GM18868 (cell line): ENCODE data around the gene ORC2.
"Not testable (repeated sequence)": the region's sequence is repeated elsewhere in the genome, so short reads cannot be mapped to it uniquely, and the experiment has no call there.

Experiments
- ATAC-seq: cut with Tn5 transposase; IDR thresholded peaks from one replicate; pipeline ENCODE4 v1.9.1; 2021; ENCODE audit warnings: mild to moderate bottlenecking, moderate library complexity; ENCODE audit not compliant: unreplicated experiment

Gene ORC2

GRCh38 chr2:200939832-200940231, 23.6 kb downstream of the ORC2 start:
- no peak for ATAC-seq

GRCh38 chr2:200930947-200931626, 32.4 kb downstream of the ORC2 start:
- no peak for ATAC-seq

GRCh38 chr2:200929334-200930249, 33.9 kb downstream of the ORC2 start:
- no peak for ATAC-seq

GRCh38 chr2:200922439-200922838, 41.0 kb downstream of the ORC2 start:
- no peak for ATAC-seq

GRCh38 chr2:200913654-200914053, 49.8 kb downstream of the ORC2 start:
- no peak for ATAC-seq

- no peak for ATAC-seq
Observed at GRCh38 chr2:200909958-200910357, 53.5 kb downstream of the ORC2 start.

- peak; percentile 50 for ATAC-seq
Observed at GRCh38 chr2:200905618-200906296, 57.7 kb downstream of the ORC2 start.

- peak; percentile 99 for ATAC-seq
Observed at GRCh38 chr2:200901459-200902072, 61.9 kb downstream of the ORC2 start.

GRCh38 chr2:200899482-200899881, 64.0 kb downstream of the ORC2 start:
- no peak for ATAC-seq

- peak; percentile 90 for ATAC-seq
Observed at GRCh38 chr2:200888704-200889625, 74.5 kb downstream of the ORC2 start, which contains the start of the genes NIF3L1 and PPIL3. Gene NIF3L1 (plus strand): TSS chr2:200889371. CDS start chr2:200891944, 2,573 bp downstream. Gene PPIL3 (minus strand): TSS chr2:200889077. CDS start chr2:200887615, 1,462 bp downstream.

GRCh38 chr2:200881715-200882249, 81.7 kb downstream of the ORC2 start:
- not testable (repeated sequence) for ATAC-seq

GRCh38 chr2:200878289-200878880, 85.1 kb downstream of the ORC2 start:
- ATAC-seq: no peak

GRCh38 chr2:200877443-200877842, 86.0 kb downstream of the ORC2 start:
- ATAC-seq: no peak

GRCh38 chr2:200873560-200873959, 89.9 kb downstream of the ORC2 start:
- ATAC-seq: no peak

GRCh38 chr2:200871151-200871550, 92.3 kb downstream of the ORC2 start:
- ATAC-seq: no peak

GRCh38 chr2:200869014-200869413, 94.4 kb downstream of the ORC2 start:
- ATAC-seq: no peak

- ATAC-seq: peak; percentile 80
Observed at GRCh38 chr2:200864176-200865034, 99.1 kb downstream of the ORC2 start, which contains the start of gene CLK1. Gene CLK1 (minus strand): TSS chr2:200864658. CDS start chr2:200861862, 2,796 bp downstream.

- peak; percentile 11 for ATAC-seq
Observed at GRCh38 chr2:200863782-200864175, 99.7 kb downstream of the ORC2 start.
